Measurements from ENCODE around the gene RDH11.

GRCh38 chr14:67641902-67642749, 53.4 kb downstream of the RDH11 start:
- TF ChIP-seq CTCF (IDR thresholded peaks at IDR 0.05; ENCODE audit: low read length) (no peak), EZH2phosphoT487 (IDR thresholded peaks at IDR 0.05; ENCODE audit: low read length) (no peak), EZH2 (optimal IDR thresholded peaks at IDR 0.05; ENCODE audit: low read depth, low read length) (no peak)
